ENCODE measurements around the gene KCNJ11.

Gene KCNJ11

GRCh38 chr11:17389211-17389956 lies 925 bp upstream of the KCNJ11 start:
- peak; percentile 32 for DNase-seq

GRCh38 chr11:17387811-17388210 lies 648 bp downstream of the KCNJ11 start:
- no peak for DNase-seq

- no peak for DNase-seq
These were observed 1.2 kb downstream of the KCNJ11 start for GRCh38 chr11:17387254-17387653.

GRCh38 chr11:17386331-17387084 lies 2.0 kb downstream of the KCNJ11 start:
- peak; percentile 48 for DNase-seq

GRCh38 chr11:17385926-17386325 lies 2.5 kb downstream of the KCNJ11 start:
- no peak for DNase-seq

- DNase-seq: no peak
These were observed 3.0 kb downstream of the KCNJ11 start for GRCh38 chr11:17385492-17385891.

- DNase-seq: peak; percentile 68
These were observed 4.4 kb downstream of the KCNJ11 start for GRCh38 chr11:17384002-17384511.

- peak; percentile 82 for DNase-seq
These were observed 5.0 kb downstream of the KCNJ11 start for GRCh38 chr11:17383461-17383860.

- no peak for DNase-seq
These were observed 6.3 kb downstream of the KCNJ11 start for GRCh38 chr11:17382046-17382728.

- no peak for DNase-seq
These were observed 7.3 kb downstream of the KCNJ11 start for GRCh38 chr11:17381156-17381555.

- DNase-seq: no peak
These were observed 8.9 kb downstream of the KCNJ11 start for GRCh38 chr11:17379383-17380180.

GRCh38 chr11:17378655-17379054 lies 9.8 kb downstream of the KCNJ11 start:
- DNase-seq: no peak

- DNase-seq: no peak
These were observed 12.0 kb downstream of the KCNJ11 start for GRCh38 chr11:17376493-17376892.

GRCh38 chr11:17375547-17375946 lies 12.9 kb downstream of the KCNJ11 start:
- no peak for DNase-seq

- no peak for DNase-seq
These were observed 16.8 kb downstream of the KCNJ11 start for GRCh38 chr11:17371614-17372013.

- no peak for DNase-seq
These were observed 18.7 kb downstream of the KCNJ11 start for GRCh38 chr11:17369684-17370243.

- DNase-seq: no peak
These were observed 19.4 kb downstream of the KCNJ11 start for GRCh38 chr11:17369094-17369493.

GRCh38 chr11:17368551-17368950 lies 19.9 kb downstream of the KCNJ11 start:
- DNase-seq: no peak

- no peak for DNase-seq
These were observed 22.0 kb downstream of the KCNJ11 start for GRCh38 chr11:17366495-17366894.

GRCh38 chr11:17354601-17354991 lies 33.9 kb downstream of the KCNJ11 start:
- peak; percentile 79 for DNase-seq

GRCh38 chr11:17353821-17354600 lies 34.4 kb downstream of the KCNJ11 start:
- DNase-seq: no peak
